ENCODE data around the gene RHEB. TPM values are rescaled to one million over a fixed set of nuclear protein-coding genes. Genes with fewer than 3 reads are reported as not detected.

RHEB gene
- total RNA-seq, 1 experiment from 2014 or later = 156 TPM

- intact Hi-C loops (cut with micrococcal nuclease; ENCODE audit: unreplicated experiment) = loop anchor here (10.0 kb wide), 1 partner anchor 230 kb away; no protein-coding TSS in a partner anchor
- Mint-ChIP-seq H3K9me3 (ENCODE audit: unreplicated experiment) (peaks cover 23% of the 10 kb centered on the region), H3K36me3 (ENCODE audit: insufficient read depth, unreplicated experiment) (peaks cover 90% of the 10 kb centered on the region), H3K27me3 (ENCODE audit: insufficient read depth, unreplicated experiment) (no peaks in the 10 kb centered on the region), H3K4me1 (ENCODE audit: low read depth, unreplicated experiment) (peaks cover 15% of the 10 kb centered on the region), H3K4me3 (ENCODE audit: unreplicated experiment) (no peak overlapping the region), H3K27ac (ENCODE audit: unreplicated experiment) (no peak overlapping the region)
- ChIA-PET POLR2A (no interaction called here), CTCF (no interaction called here)
- H3K36me3 ChIP-seq (ENCODE audit: control insufficient read depth, insufficient read depth, low read length) = peaks cover 6% of the 10 kb centered on the region
- no TSS peak for BruUV-seq (replicated peaks)
- H3K27me3 ChIP-seq (replicated peaks; ENCODE audit: control insufficient read depth, insufficient read depth, low read length) = no peaks in the 10 kb centered on the region
- H3K4me3 ChIP-seq (ENCODE audit: low read depth, low read length) = no peak overlapping the region
- peaks cover 15% of the 10 kb centered on the region for H3K9me3 ChIP-seq
- DNase-seq = no peak
- TF ChIP-seq CTCF (IDR thresholded peaks at IDR 0.05; ENCODE audit: insufficient read depth in 1 of 2, low read depth in 1 of 2, low read length in 1 of 2, severe bottlenecking in 1 of 2, unreplicated experiment in 1 of 2) = no peak
- H3K4me1 ChIP-seq = peaks cover 15% of the 10 kb centered on the region
Measured at GRCh38 chr7:151465169-151465568, 54.5 kb downstream of the RHEB start.

GRCh38 chr7:151462306-151462779 lies 57.4 kb downstream of the RHEB start:
- no peak for DNase-seq
- H3K4me3 Mint-ChIP-seq (ENCODE audit: unreplicated experiment) = no peak overlapping the region
- BruUV-seq (replicated peaks) = no TSS peak
- peaks cover 79% of the 10 kb centered on the region for H3K36me3 Mint-ChIP-seq (ENCODE audit: insufficient read depth, unreplicated experiment)
- ChIA-PET CTCF (interaction anchor here (1.3 kb wide), 1 partner anchor 58 kb away, joined by 4 read pairs; the partner anchor contains the start of gene RHEB), POLR2A (no interaction called here)
- H3K27ac Mint-ChIP-seq (ENCODE audit: unreplicated experiment) = peak overlapping the region; percentile 39
- no peak overlapping the region for H3K4me3 ChIP-seq (ENCODE audit: low read depth, low read length)
- TF ChIP-seq CTCF (IDR thresholded peaks at IDR 0.05; ENCODE audit: insufficient read depth in 1 of 2, low read depth in 1 of 2, low read length in 1 of 2, severe bottlenecking in 1 of 2, unreplicated experiment in 1 of 2) = no peak
- H3K36me3 ChIP-seq (ENCODE audit: control insufficient read depth, insufficient read depth, low read length) = peaks cover 4% of the 10 kb centered on the region
- H3K9me3 Mint-ChIP-seq (ENCODE audit: unreplicated experiment) = peaks cover 23% of the 10 kb centered on the region
- intact Hi-C loops (cut with micrococcal nuclease; ENCODE audit: unreplicated experiment) = loop anchor here (10.0 kb wide), 1 partner anchor 232 kb away; no protein-coding TSS in a partner anchor
- H3K9me3 ChIP-seq = peaks cover 15% of the 10 kb centered on the region
- H3K4me1 ChIP-seq = peaks cover 24% of the 10 kb centered on the region
- peaks cover 19% of the 10 kb centered on the region for H3K4me1 Mint-ChIP-seq (ENCODE audit: low read depth, unreplicated experiment)
- H3K27me3 Mint-ChIP-seq (ENCODE audit: insufficient read depth, unreplicated experiment) = no peaks in the 10 kb centered on the region
- H3K27me3 ChIP-seq (replicated peaks; ENCODE audit: control insufficient read depth, insufficient read depth, low read length) = no peaks in the 10 kb centered on the region

GRCh38 chr7:151461942-151462230 lies 57.8 kb downstream of the RHEB start:
- Mint-ChIP-seq H3K36me3 (ENCODE audit: insufficient read depth, unreplicated experiment) (peaks cover 79% of the 10 kb centered on the region), H3K4me3 (ENCODE audit: unreplicated experiment) (no peak overlapping the region), H3K27me3 (ENCODE audit: insufficient read depth, unreplicated experiment) (no peaks in the 10 kb centered on the region), H3K4me1 (ENCODE audit: low read depth, unreplicated experiment) (peaks cover 19% of the 10 kb centered on the region), H3K27ac (ENCODE audit: unreplicated experiment) (no peak overlapping the region), H3K9me3 (ENCODE audit: unreplicated experiment) (peaks cover 23% of the 10 kb centered on the region)
- H3K4me1 ChIP-seq = peaks cover 24% of the 10 kb centered on the region
- no peak for DNase-seq
- TF ChIP-seq CTCF (IDR thresholded peaks at IDR 0.05; ENCODE audit: insufficient read depth in 1 of 2, low read depth in 1 of 2, low read length in 1 of 2, severe bottlenecking in 1 of 2, unreplicated experiment in 1 of 2) = no peak
- no peaks in the 10 kb centered on the region for H3K27me3 ChIP-seq (replicated peaks; ENCODE audit: control insufficient read depth, insufficient read depth, low read length)
- POLR2A ChIA-PET = no interaction called here
- no peak overlapping the region for H3K4me3 ChIP-seq (ENCODE audit: low read depth, low read length)
- H3K9me3 ChIP-seq = peaks cover 15% of the 10 kb centered on the region
- CTCF ChIA-PET = interaction anchor here (1.3 kb wide), 1 partner anchor 58 kb away, joined by 4 read pairs; the partner anchor contains the start of gene RHEB
- intact Hi-C loops (cut with micrococcal nuclease; ENCODE audit: unreplicated experiment) = loop anchor here (2.0 to 10.0 kb wide), 2 partner anchors 31 to 233 kb away; no protein-coding TSS in a partner anchor
- BruUV-seq (replicated peaks) = no TSS peak
- H3K36me3 ChIP-seq (ENCODE audit: control insufficient read depth, insufficient read depth, low read length) = peaks cover 4% of the 10 kb centered on the region

Measured in Caco-2 (cell line).